Ishikawa (cell line): Measurements from ENCODE around the gene PREX1.

Experiments
- CEBPB ChIP-seq: IDR thresholded peaks from 2 replicates; pipeline ENCODE4 v1.6.1; 2012
- EP300 ChIP-seq: IDR thresholded peaks from 2 replicates; pipeline ENCODE4 v1.6.1; 2012; ENCODE audit warnings: borderline replicate concordance
- FOXM1 ChIP-seq: IDR thresholded peaks from 2 replicates; pipeline ENCODE4 v1.6.1; 2012; ENCODE audit warnings: low read depth, borderline replicate concordance
- MAX ChIP-seq: IDR thresholded peaks from 2 replicates; pipeline ENCODE4 v1.6.1; 2012
- RAD21 ChIP-seq: IDR thresholded peaks from 2 replicates; pipeline ENCODE4 v1.6.1; 2012; ENCODE audit warnings: low read depth
- REST ChIP-seq: IDR thresholded peaks from 2 replicates; pipeline ENCODE4 v1.6.1; 2012; ENCODE audit warnings: low read depth, mild to moderate bottlenecking

GRCh38 chr20:48724382-48724781 is 103.4 kb downstream of the PREX1 start:
- no peak for TF ChIP-seq REST
- no peak for TF ChIP-seq RAD21
- TF ChIP-seq FOXM1: no peak
- no peak for TF ChIP-seq CEBPB
- no peak for TF ChIP-seq MAX
- TF ChIP-seq EP300: no peak
